ENCODE results near the gene KRAS.

Gene KRAS

DNA sequence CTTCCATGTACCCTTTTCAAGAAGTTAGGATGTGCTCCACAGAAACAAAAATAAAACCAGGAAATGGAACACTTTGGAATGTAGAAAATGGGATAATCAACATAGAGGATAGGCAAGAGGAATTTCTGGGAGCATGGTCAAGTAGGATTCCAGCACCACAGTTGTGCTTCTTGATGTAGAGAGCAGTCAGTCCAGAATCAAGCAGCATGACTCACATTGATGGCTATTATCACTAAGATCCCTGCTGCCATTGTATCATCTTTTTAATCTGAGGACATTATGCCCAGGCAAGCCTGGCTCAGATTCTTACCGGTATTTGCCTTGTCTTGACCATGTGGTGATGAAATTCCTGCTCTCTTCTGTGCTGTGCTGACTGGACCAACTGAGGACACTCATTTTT lies 50.0 kb downstream of the KRAS start:
- Histone ChIP-seq H3K36me3 (ENCODE audit: low read length) (no peaks in the 10 kb centered on the region), H3K27ac (ENCODE audit: low read depth, low read length) (no peak overlapping the region), H3F3A (ENCODE audit: insufficient read depth) (no peaks in the 10 kb centered on the region), H3K9me2 (replicated peaks; ENCODE audit: insufficient read depth, low read length) (no peaks in the 10 kb centered on the region), H3K9ac (ENCODE audit: low read length) (no peak overlapping the region), H3K4me3 (ENCODE audit: insufficient read depth, low read length, poor library complexity, severe bottlenecking) (no peak overlapping the region), H3K9me3 (ENCODE audit: insufficient read depth, low read length) (no peaks in the 10 kb centered on the region), H3K4me2 (ENCODE audit: low read depth, low read length, poor library complexity, severe bottlenecking) (no peak overlapping the region), H3K79me2 (ENCODE audit: insufficient read depth, low read length) (no peaks in the 10 kb centered on the region), H3K27me3 (ENCODE audit: low read length) (no peaks in the 10 kb centered on the region), H4K20me1 (ENCODE audit: low read depth, low read length) (no peaks in the 10 kb centered on the region), H2AFZ (ENCODE audit: low read depth, low read length, severe bottlenecking) (no peak overlapping the region)
- TF ChIP-seq CTCF (IDR thresholded peaks at IDR 0.05; ENCODE audit: insufficient read depth, low read length, poor library complexity, severe bottlenecking): no peak
- TF ChIP-seq EZH2phosphoT487 (conservative IDR thresholded peaks at IDR 0.05; ENCODE audit: low read length): no peak

- TF ChIP-seq EZH2phosphoT487 (conservative IDR thresholded peaks at IDR 0.05; ENCODE audit: low read length): no peak
- no peak for TF ChIP-seq CTCF (IDR thresholded peaks at IDR 0.05; ENCODE audit: insufficient read depth, low read length, poor library complexity, severe bottlenecking)
- H3K79me2 ChIP-seq (ENCODE audit: insufficient read depth, low read length): no peaks in the 10 kb centered on the region
Observed at GRCh38 chr12:25197608-25198007, 53.1 kb downstream of the KRAS start.

DNA sequence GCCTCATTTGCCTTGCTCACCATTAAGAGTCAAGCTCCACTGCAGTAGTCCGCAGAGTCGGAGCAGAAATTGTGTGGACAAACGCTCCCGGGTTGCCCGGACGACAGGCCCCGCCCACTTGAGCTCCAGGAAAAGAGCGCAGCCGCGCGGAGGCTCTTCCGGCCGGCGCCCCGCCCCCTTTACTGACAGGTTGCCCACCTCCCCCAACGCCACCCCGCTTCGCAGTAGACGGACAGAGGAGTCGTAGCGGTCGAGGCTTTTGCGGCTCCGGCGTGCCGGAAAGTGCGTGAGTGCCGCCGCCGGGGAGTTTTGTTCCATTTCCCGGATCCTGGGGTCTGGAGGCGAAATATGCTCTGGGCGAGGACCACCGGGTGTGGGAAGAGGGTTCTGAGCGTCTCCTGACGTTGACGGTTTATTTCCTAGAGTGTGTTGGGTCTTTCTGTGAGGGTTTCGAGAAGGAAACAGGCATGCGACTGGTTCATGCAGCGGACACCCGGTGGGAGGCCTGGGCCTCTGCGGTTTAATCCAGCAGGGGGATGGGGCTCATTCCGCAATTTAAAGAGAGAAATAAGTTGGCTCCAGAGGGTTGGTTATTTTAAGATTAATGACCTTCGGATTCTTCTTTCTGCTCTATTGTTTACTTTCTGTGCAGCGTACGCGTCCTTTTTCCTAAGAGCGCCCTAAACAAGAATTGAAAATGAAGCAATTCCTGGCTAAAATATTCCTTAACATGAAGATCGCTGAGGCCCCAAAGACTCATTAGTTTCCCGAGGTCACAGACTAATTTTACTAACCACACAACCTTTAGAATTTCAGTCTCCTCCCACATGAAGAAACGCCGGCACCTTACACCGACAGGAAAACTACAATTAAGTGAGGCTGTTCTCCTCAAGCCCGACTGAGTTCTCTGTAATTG lies 55.4 kb downstream of the KRAS start, which contains the start of the genes DNAI7 and ETFRF1:
Gene DNAI7 (minus strand): TSS at position 105 of the 916 bp plus-strand sequence. CDS start 82 bp downstream, at position 23.
Gene ETFRF1 (plus strand): TSS at position 182 of the 916 bp plus-strand sequence. CDS start 8,720 bp downstream, outside the sequence.
- Histone ChIP-seq H4K20me1 (ENCODE audit: low read depth, low read length) (no peaks in the 10 kb centered on the region), H3K36me3 (ENCODE audit: low read length) (no peaks in the 10 kb centered on the region), H2AFZ (ENCODE audit: low read depth, low read length, severe bottlenecking) (peak within 1 kb of the TSS; percentile 72), H3K9me3 (ENCODE audit: insufficient read depth, low read length) (no peaks in the 10 kb centered on the region), H3K27ac (ENCODE audit: low read depth, low read length) (no peak within 1 kb of the TSS), H3K4me2 (ENCODE audit: low read depth, low read length, poor library complexity, severe bottlenecking) (peak within 1 kb of the TSS; percentile 60), H3K9me2 (replicated peaks; ENCODE audit: insufficient read depth, low read length) (no peaks in the 10 kb centered on the region), H3K4me3 (ENCODE audit: insufficient read depth, low read length, poor library complexity, severe bottlenecking) (peak within 1 kb of the TSS; percentile 71), H3K27me3 (ENCODE audit: low read length) (no peaks in the 10 kb centered on the region), H3F3A (ENCODE audit: insufficient read depth) (no peaks in the 10 kb centered on the region), H3K79me2 (ENCODE audit: insufficient read depth, low read length) (no peaks in the 10 kb centered on the region), H3K9ac (ENCODE audit: low read length) (peak within 1 kb of the TSS; percentile 62)
- TF ChIP-seq CTCF (IDR thresholded peaks at IDR 0.05; ENCODE audit: insufficient read depth, low read length, poor library complexity, severe bottlenecking): no peak
- TF ChIP-seq EZH2phosphoT487 (conservative IDR thresholded peaks at IDR 0.05; ENCODE audit: low read length): no peak

More at GRCh38 chr12:25197608-25198007, 53.1 kb downstream of the KRAS start:
- no peak overlapping the region for H3K4me3 ChIP-seq (ENCODE audit: insufficient read depth, low read length, poor library complexity, severe bottlenecking)
- H3K9ac ChIP-seq (ENCODE audit: low read length): no peak overlapping the region
- H3K27me3 ChIP-seq (ENCODE audit: low read length): no peaks in the 10 kb centered on the region
- H3K9me3 ChIP-seq (ENCODE audit: insufficient read depth, low read length): no peaks in the 10 kb centered on the region
- no peak overlapping the region for H3K27ac ChIP-seq (ENCODE audit: low read depth, low read length)
- no peaks in the 10 kb centered on the region for H3F3A ChIP-seq (ENCODE audit: insufficient read depth)
- H4K20me1 ChIP-seq (ENCODE audit: low read depth, low read length): no peaks in the 10 kb centered on the region
- H3K4me2 ChIP-seq (ENCODE audit: low read depth, low read length, poor library complexity, severe bottlenecking): no peak overlapping the region
- no peak overlapping the region for H2AFZ ChIP-seq (ENCODE audit: low read depth, low read length, severe bottlenecking)
- no peaks in the 10 kb centered on the region for H3K9me2 ChIP-seq (replicated peaks; ENCODE audit: insufficient read depth, low read length)
- H3K36me3 ChIP-seq (ENCODE audit: low read length): no peaks in the 10 kb centered on the region

Data from SU-DHL-6 (cell line).